Measurements from ENCODE around the gene VSIG2. TPM values are rescaled to one million over a fixed set of nuclear protein-coding genes. Genes with fewer than 3 reads are reported as not detected.
A peak's percentile ranks its signal among the peaks of the same experiment; 100 is the strongest.

VSIG2 gene
- total RNA-seq, 1 experiment from 2014 or later = not detected

- DNase-seq (ENCODE audit: low read depth) = peak; percentile 55
These were observed 11.3 kb upstream of the VSIG2 start for GRCh38 chr11:124763156-124763947.

DNA sequence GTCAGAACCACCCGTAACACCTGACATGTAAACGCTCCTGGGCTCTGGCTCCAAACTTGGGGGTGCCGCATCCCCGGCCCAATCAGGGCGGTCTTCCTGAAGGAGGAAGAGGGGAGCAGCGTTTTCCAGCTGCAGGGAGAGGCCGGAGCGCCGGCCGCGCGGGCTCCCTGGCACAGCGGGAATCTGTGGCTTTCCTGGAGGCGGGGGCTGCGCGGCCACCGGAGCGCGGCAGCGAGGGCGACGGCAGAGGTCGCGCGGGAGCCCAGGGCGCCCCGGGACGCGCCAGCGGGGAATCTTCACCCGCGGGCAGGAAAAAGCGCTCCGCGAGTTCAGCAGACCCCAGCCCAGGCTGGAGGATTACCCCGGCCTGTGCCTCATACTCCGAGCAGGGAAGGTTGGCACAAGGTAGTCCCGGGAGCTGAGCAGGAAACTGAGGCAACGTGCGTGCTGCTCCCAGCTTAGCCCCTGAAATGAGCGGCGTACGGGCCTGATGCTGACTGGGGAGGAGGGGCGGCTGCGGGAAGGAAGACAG, 10.6 kb upstream of the VSIG2 start:
- no peak for DNase-seq (ENCODE audit: low read depth)

DNA sequence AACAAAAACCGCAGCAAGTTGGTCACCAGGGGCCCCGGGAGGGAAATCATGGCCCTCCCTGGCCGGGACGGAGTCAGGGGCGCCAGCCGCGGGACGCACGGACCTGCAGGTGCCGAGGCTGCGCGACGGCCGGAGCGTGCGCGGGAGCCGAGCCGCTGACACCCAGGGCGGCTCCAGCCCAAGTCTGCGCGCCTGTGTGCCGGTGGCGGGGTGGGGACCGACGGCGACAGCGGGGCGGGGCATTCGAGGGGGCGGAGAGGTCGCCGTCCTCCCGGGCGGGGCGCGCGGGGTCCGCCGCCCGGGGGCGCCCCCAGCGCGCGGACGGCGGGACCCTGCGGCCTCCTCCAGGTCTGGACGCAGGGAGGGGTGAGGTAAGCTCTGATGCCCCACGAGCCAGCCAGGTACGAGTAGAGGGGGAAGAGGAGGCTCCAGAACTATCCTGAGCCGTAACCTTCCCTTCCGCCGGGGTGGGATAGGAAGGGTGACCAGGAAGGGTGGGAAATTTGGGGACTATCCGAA, 10.1 kb upstream of the VSIG2 start, which contains the start of gene ESAM:
TSS of gene ESAM (minus strand) at position 186 of the 519 bp plus-strand sequence. CDS start at position 50, 136 bp downstream.
- DNase-seq (ENCODE audit: low read depth) = no peak

GRCh38 chr11:124761301-124762104, 9.4 kb upstream of the VSIG2 start:
- DNase-seq (ENCODE audit: low read depth) = no peak

- DNase-seq (ENCODE audit: low read depth) = no peak
These were observed 8.8 kb upstream of the VSIG2 start for GRCh38 chr11:124760806-124761205.

DNA sequence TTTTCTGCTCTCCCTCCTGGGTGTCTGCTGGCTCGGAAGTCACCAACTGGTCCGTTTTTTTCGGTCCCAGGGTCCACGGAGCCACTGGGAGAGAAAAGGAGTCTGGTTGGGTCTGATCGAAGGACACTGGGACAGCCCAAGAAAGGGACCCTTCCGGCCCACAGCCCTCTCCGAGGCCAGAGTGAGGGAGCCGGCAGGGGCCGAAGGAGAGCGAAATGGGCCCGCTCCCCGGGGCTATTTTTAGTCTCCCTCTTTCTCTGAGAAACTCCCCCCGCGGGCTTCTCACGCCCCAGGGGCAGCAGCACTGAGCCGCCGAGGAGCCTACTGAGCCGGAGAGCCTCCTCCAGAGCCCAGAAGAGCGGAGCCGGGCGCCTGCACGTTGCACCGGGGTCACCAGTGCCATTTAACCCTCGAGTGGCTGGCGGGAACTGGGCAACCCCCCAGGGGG, 8.2 kb upstream of the VSIG2 start:
- DNase-seq (ENCODE audit: low read depth) = no peak

GRCh38 chr11:124759266-124760204, 7.5 kb upstream of the VSIG2 start:
- no peak for DNase-seq (ENCODE audit: low read depth)

GRCh38 chr11:124758355-124759265, 6.6 kb upstream of the VSIG2 start:
- peak; percentile 37 for DNase-seq (ENCODE audit: low read depth)

- DNase-seq (ENCODE audit: low read depth) = no peak
These were observed 5.3 kb upstream of the VSIG2 start for GRCh38 chr11:124757320-124757719.

DNA sequence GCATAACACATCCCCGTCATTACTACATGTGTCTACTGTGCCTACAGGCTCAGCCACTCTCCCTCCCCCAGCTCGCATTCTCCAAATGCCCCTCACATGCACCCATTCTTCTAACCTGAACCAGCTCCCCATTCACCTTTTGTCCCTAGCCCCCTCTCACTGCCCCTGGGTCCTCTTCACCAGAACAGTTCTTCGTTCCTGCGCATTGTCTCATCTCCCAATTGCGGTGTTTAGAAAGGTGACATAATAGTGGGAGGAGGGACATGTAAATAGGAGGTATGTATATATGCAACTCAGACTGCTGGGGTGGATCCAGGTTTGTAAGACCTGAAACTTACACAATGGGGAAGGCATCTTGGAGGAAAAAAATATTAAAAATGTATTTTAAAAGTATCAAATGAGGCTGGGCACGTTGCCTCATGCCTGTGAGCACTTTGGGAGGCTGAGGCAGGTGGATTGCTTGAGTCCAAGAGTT, 4.7 kb upstream of the VSIG2 start:
- DNase-seq (ENCODE audit: low read depth) = no peak

GRCh38 chr11:124756033-124756752, 4.1 kb upstream of the VSIG2 start:
- no peak for DNase-seq (ENCODE audit: low read depth)

DNA sequence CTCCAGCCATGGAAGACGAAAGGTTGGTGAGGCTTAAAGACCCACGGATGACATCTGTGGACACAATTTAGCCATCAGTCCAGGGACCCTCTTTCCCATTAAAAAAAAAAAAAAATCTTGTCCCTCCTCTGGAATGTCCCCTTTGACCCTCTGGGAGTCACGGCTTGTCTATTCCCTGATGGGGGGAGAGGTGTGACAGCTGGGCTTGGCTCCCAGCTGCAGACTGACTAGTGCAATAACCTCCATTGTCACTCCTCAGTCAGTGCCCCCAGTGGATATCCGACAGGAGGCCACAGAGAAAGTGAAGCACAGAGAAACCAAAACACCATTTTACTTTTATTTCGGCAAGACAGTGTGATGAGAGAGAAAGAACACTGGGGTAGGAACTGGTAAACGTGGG, 2.7 kb upstream of the VSIG2 start:
- DNase-seq (ENCODE audit: low read depth) = no peak

GRCh38 chr11:124754309-124754708, 2.3 kb upstream of the VSIG2 start:
- no peak for DNase-seq (ENCODE audit: low read depth)

DNA sequence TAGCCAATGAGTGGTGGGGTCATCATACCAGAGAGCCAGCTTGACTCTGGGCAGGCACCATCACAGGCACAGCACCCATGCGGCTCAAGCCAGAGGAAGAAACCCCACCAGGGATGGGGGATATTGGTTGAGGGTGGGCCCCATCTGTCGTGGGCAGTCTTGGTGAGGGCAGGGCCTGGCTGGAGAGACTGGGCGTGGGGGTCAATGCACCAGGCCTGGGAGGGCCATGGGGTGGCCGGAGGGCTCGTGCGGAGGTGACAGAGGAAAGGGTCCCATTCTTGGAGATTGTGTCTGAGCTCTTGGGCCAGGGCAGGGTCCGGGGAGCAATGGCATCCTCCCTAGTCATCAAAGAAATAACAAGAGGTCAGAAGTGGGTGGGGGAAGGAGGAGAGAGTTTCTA, 1.6 kb upstream of the VSIG2 start:
- no peak for DNase-seq (ENCODE audit: low read depth)

- DNase-seq (ENCODE audit: low read depth) = no peak
These were observed 1.1 kb upstream of the VSIG2 start for GRCh38 chr11:124753205-124753604.

DNA sequence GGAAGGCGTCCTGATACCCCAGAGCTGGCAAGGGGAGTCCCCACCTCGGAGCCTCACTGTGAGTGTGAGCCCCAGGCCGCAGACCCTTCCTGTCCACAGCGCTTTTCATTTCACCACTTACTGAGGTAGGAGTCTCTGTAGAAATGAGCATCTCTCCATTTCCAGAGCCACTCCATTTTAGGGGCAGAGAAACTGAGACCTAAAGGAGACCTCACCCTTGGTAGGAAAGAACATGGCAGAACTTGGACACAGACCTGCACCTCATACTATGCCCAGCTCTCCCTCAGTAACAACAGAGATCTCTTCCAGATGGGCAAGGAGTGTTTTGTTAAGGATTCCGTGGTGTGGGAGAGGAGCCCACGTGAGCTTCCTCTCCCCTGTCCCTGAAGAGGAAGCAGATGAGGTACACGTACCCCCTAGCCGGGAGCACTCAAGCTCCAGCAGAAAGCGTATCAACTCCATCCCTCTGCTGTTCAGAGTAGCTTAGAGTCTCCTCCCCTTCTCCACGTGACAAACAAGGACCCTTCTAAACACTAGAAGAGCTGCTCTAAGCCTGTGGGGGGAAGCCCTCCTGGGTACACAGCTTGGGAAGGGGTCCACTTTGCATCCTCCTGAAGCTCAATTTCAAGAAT, 532 bp upstream of the VSIG2 start:
- no peak for DNase-seq (ENCODE audit: low read depth)

DNA sequence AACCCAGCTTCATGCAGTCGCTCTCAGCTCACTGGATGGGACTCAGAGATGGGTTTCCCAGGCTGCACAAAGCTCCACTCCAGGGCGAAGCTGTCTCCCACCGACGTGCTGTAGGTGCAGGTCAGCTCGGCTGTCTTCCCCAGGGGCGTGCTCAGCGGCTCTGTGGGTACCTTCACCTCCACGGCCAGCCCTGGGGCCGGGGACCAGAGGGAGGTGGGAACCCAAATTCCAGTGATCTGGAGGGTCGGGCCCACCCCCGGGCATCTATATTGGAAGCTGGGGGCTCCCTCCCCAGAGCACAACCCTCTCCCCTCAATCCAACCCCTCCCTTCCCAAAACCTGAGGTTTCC, 689 bp downstream of the VSIG2 start:
- DNase-seq (ENCODE audit: low read depth) = no peak

- DNase-seq (ENCODE audit: low read depth) = no peak
These were observed 2.1 kb downstream of the VSIG2 start for GRCh38 chr11:124749912-124750311.
